GM18867 (cell line): ENCODE results near the gene CSNK1E.

Experiments used
- ATAC-seq: cut with Tn5 transposase; IDR thresholded peaks from one replicate; pipeline ENCODE4 v1.9.1; 2021; ENCODE audit warnings: mild to moderate bottlenecking, moderate library complexity; ENCODE audit not compliant: unreplicated experiment

CSNK1E gene

GRCh38 chr22:38282397-38282796 is 34.8 kb downstream of the CSNK1E start:
- ATAC-seq: no peak

- no peak for ATAC-seq
Measured at GRCh38 chr22:38276166-38276565, 41.1 kb downstream of the CSNK1E start.

GRCh38 chr22:38273135-38273826 is 44.0 kb downstream of the CSNK1E start:
- no peak for ATAC-seq

- ATAC-seq: peak; percentile 78
Measured at GRCh38 chr22:38272373-38273134, 44.7 kb downstream of the CSNK1E start, which contains the start of gene TMEM184B. Gene TMEM184B, minus strand, starts transcription at chr22:38273010. Its CDS starts 25,049 bp downstream, at chr22:38247961.

- no peak for ATAC-seq
Measured at GRCh38 chr22:38271927-38272372, 45.3 kb downstream of the CSNK1E start.

GRCh38 chr22:38271101-38271500 is 46.1 kb downstream of the CSNK1E start:
- no peak for ATAC-seq

- ATAC-seq: no peak
Measured at GRCh38 chr22:38270091-38270992, 46.9 kb downstream of the CSNK1E start.

- no peak for ATAC-seq
Measured at GRCh38 chr22:38269466-38269865, 47.8 kb downstream of the CSNK1E start.

GRCh38 chr22:38267086-38267485 is 50.1 kb downstream of the CSNK1E start:
- ATAC-seq: no peak

- no peak for ATAC-seq
Measured at GRCh38 chr22:38266120-38266519, 51.1 kb downstream of the CSNK1E start.

GRCh38 chr22:38264322-38264843 is 52.9 kb downstream of the CSNK1E start:
- no peak for ATAC-seq

GRCh38 chr22:38262051-38262795 is 55.0 kb downstream of the CSNK1E start:
- no peak for ATAC-seq

GRCh38 chr22:38260761-38261681 is 56.2 kb downstream of the CSNK1E start:
- no peak for ATAC-seq

- ATAC-seq: no peak
Measured at GRCh38 chr22:38259370-38259769, 57.9 kb downstream of the CSNK1E start.

- ATAC-seq: no peak
Measured at GRCh38 chr22:38258895-38259294, 58.3 kb downstream of the CSNK1E start.

GRCh38 chr22:38257650-38258250 is 59.5 kb downstream of the CSNK1E start:
- no peak for ATAC-seq

GRCh38 chr22:38257181-38257580 is 60.1 kb downstream of the CSNK1E start:
- no peak for ATAC-seq

GRCh38 chr22:38255697-38256096 is 61.5 kb downstream of the CSNK1E start:
- ATAC-seq: no peak

GRCh38 chr22:38251341-38251692 is 65.9 kb downstream of the CSNK1E start:
- no peak for ATAC-seq
